Activated naive CD8-positive, alpha-beta T cell treated with anti-CD3 and anti-CD28 coated beads, Interleukin-2, amount 10 ng/mL, durations not matched to agents 7 days and 5 days (primary cell): Measurements from ENCODE around the gene TAF12. TPM values are rescaled to one million over a fixed set of nuclear protein-coding genes. Genes with fewer than 3 reads are reported as not detected.
"Not testable (repeated sequence)": the region's sequence is repeated elsewhere in the genome, so short reads cannot be mapped to it uniquely, and the experiment has no call there.

Experiments used
- ATAC-seq: fragments of 150-1000 bp; cut with Tn5 transposase; one replicate; pipeline ENCODE4 v1.10.0; 2021; ENCODE audit warnings: low read depth, moderate library complexity
- POLR2A ChIA-PET: fragments of 350-600 bp; sonication (Branson Sonifier 250); formaldehyde crosslinking; loops from one replicate; lab custom pipeline; 2021; ENCODE audit warnings: antibody characterized with exemption; lab: Charles Lee
- DNase-seq: peaks from one replicate; pipeline ENCODE4 v3.0.0; 2021
- H3K27ac Mint-ChIP-seq: one replicate; pipeline ENCODE4 v1.8.0; 2022; ENCODE audit warnings: mild to moderate bottlenecking, mixed read lengths
- H3K27me3 Mint-ChIP-seq: one replicate; pipeline ENCODE4 v1.8.0; 2022; ENCODE audit warnings: mild to moderate bottlenecking, moderate library complexity, mixed read lengths
- H3K36me3 Mint-ChIP-seq: one replicate; pipeline ENCODE4 v1.8.0; 2021; ENCODE audit warnings: mild to moderate bottlenecking, mixed read lengths
- H3K4me1 Mint-ChIP-seq: one replicate; pipeline ENCODE4 v1.8.0; 2021; ENCODE audit warnings: mixed read lengths
- H3K4me3 Mint-ChIP-seq: one replicate; pipeline ENCODE4 v1.8.0; 2022; ENCODE audit warnings: mild to moderate bottlenecking, moderate library complexity, mixed read lengths
- H3K9me3 Mint-ChIP-seq: one replicate; pipeline ENCODE4 v1.8.0; 2021; ENCODE audit warnings: mixed read lengths
- total RNA-seq, 2 experiments: library from RNA; stranded (reverse); gene quantifications; one replicate each; pipeline ENCODE4 v1.2.3, GENCODE V29; 2021

TAF12 gene
- total RNA-seq, 2 experiments from 2014 or later, result 29.9 to 30.5 TPM

GRCh38 chr1:28572891-28573290 is 70.0 kb downstream of the TAF12 start:
- not testable (repeated sequence) for DNase-seq, H3K9me3 Mint-ChIP-seq, H3K4me1 Mint-ChIP-seq, H3K27ac Mint-ChIP-seq, H3K27me3 Mint-ChIP-seq, ATAC-seq, H3K4me3 Mint-ChIP-seq
- peaks cover 21% of the 10 kb centered on the region for H3K36me3 Mint-ChIP-seq
- POLR2A ChIA-PET, result interaction anchor here (3.4 kb wide), 1 partner anchor 9 kb away, joined by 18 read pairs; no protein-coding TSS in a partner anchor

DNA sequence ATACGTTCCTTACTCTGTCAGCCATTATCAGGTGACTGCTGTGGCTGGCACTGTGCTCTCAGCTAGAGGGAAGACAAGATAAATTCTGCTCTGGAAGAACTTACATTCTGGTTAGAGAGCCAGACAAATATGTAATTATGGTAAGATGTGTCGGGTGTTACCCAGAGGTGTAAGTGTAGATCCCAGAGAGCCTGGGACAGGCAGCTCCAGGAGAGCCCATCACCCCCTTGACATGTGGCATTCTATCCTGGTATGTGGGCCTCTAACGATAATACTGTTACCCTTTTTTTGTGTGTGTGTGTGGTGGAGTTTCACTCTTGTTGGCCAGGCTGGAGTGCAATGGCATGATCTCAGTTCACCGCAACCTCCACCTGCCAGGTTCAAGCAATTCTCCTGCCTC is 71.0 kb downstream of the TAF12 start:
- POLR2A ChIA-PET, result interaction anchor here (0.6 to 3.4 kb wide), 2 partner anchors 10 to 76 kb away, joined by 5 to 18 read pairs; partner anchors contain the start of gene RNU11
- Mint-ChIP-seq H3K27me3 (no peaks in the 10 kb centered on the region), H3K4me1 (peaks cover 2% of the 10 kb centered on the region), H3K9me3 (no peaks in the 10 kb centered on the region), H3K36me3 (peaks cover 18% of the 10 kb centered on the region), H3K4me3 (no peak overlapping the region), H3K27ac (no peak overlapping the region)
- ATAC-seq (no peak), DNase-seq (no peak)

DNA sequence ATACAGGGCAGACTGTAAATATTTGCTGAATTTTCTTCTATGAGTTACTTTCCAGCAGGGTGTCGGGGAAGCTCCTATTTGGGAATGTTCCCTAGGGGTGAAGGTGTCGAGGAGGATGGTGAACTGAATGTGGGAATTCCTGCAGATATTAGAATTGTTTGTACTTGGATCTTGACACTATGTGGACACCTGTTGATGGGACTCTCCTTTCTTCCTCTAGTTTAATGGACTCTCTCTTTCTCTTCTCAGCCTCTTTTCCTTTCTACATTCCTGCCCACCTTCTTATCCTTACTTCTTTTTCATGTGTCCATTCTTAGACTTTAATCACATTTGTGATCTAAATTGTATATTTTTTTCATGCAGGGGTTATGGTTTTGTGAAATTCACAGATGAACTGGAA is 75.9 kb downstream of the TAF12 start:
- Mint-ChIP-seq H3K27me3 (no peaks in the 10 kb centered on the region), H3K4me1 (peaks cover 2% of the 10 kb centered on the region), H3K9me3 (no peaks in the 10 kb centered on the region), H3K4me3 (no peak overlapping the region), H3K27ac (no peak overlapping the region), H3K36me3 (peaks cover 18% of the 10 kb centered on the region)
- POLR2A ChIA-PET, result no interaction called here
- no peak for DNase-seq
- ATAC-seq, result no peak

DNA sequence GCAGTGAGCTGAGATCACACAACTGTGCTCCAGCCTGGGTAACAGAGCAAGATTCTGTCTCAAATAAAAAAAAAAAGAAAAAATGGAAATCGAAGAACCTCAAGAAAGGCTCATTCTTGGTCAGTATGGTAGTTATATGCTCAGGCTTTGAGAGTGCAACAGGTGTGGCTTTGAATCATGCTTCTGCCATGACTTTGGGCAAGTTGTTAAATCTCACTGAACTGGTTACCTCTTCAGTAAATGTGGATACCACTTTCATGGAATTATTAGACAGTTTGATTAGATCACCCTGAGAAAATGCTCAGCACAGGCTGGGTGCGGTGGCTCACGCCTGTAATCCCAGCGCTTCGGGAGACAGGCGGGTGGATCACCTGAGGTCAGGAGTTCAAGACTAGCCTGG is 77.1 kb downstream of the TAF12 start:
- ATAC-seq (no peak), DNase-seq (no peak)
- no peak overlapping the region for H3K4me3 Mint-ChIP-seq
- POLR2A ChIA-PET, result interaction anchor here (0.7 kb wide), 1 partner anchor 49 kb away, joined by 4 read pairs; no protein-coding TSS in a partner anchor
- H3K9me3 Mint-ChIP-seq, result no peaks in the 10 kb centered on the region
- H3K27ac Mint-ChIP-seq, result no peak overlapping the region
- H3K36me3 Mint-ChIP-seq, result peaks cover 21% of the 10 kb centered on the region
- no peaks in the 10 kb centered on the region for H3K4me1 Mint-ChIP-seq
- H3K27me3 Mint-ChIP-seq, result no peaks in the 10 kb centered on the region

GRCh38 chr1:28565040-28565439 is 77.8 kb downstream of the TAF12 start:
- DNase-seq (no peak), ATAC-seq (no peak)
- POLR2A ChIA-PET, result interaction anchor here (0.7 to 1.0 kb wide), 3 partner anchors 17 to 317 kb away, joined by 3 to 4 read pairs (median 4); no protein-coding TSS in a partner anchor
- H3K27ac Mint-ChIP-seq, result no peak overlapping the region
- H3K4me3 Mint-ChIP-seq, result no peak overlapping the region
- H3K4me1 Mint-ChIP-seq, result no peaks in the 10 kb centered on the region
- no peaks in the 10 kb centered on the region for H3K27me3 Mint-ChIP-seq
- H3K36me3 Mint-ChIP-seq, result peaks cover 27% of the 10 kb centered on the region
- no peaks in the 10 kb centered on the region for H3K9me3 Mint-ChIP-seq

- Mint-ChIP-seq H3K27ac (no peak overlapping the region), H3K9me3 (no peaks in the 10 kb centered on the region), H3K4me1 (no peaks in the 10 kb centered on the region), H3K4me3 (no peak overlapping the region), H3K27me3 (no peaks in the 10 kb centered on the region), H3K36me3 (peaks cover 30% of the 10 kb centered on the region)
- DNase-seq, result no peak
- POLR2A ChIA-PET, result interaction anchor here (1.0 kb wide), 2 partner anchors 17 kb away, joined by 3 read pairs; no protein-coding TSS in a partner anchor
- no peak for ATAC-seq
Measured at GRCh38 chr1:28564310-28564709, 78.6 kb downstream of the TAF12 start.

DNA sequence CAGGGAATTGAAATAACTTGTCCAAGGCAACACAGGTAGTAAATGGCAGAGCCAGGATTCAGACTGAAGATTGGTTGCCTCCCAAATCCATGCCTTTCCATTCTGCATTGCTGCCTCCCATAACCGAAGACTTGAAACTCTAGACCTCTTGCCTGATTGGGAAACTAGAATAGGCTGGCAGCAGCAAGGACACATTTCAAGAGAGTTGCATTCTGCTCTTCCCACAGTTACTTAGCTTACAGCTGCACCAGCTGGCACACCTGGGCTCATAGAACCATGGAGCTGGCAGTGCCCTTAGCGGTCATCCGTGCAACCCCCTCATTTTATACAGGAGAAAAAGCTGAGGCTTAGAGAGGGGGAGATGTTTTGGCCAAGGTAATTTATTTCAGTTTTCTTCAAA is 82.0 kb downstream of the TAF12 start:
- H3K36me3 Mint-ChIP-seq, result peaks cover 30% of the 10 kb centered on the region

More for the DNA sequence above, 82.0 kb downstream of the TAF12 start:
- DNase-seq (no peak), ATAC-seq (no peak)
- Mint-ChIP-seq H3K4me1 (peaks cover 1% of the 10 kb centered on the region), H3K4me3 (no peak overlapping the region), H3K9me3 (no peaks in the 10 kb centered on the region), H3K27ac (no peak overlapping the region), H3K27me3 (no peaks in the 10 kb centered on the region)
- POLR2A ChIA-PET, result interaction anchor here (1.9 kb wide), 1 partner anchor 21 kb away, joined by 10 read pairs; no protein-coding TSS in a partner anchor

Other genes with a start within 250 kb of the TAF12 start
- 10 to 100 TPM; 46.2 to 51.7 TPM for gene RCC1, start 137.0 kb downstream of the TAF12 start, total RNA-seq
- 10 to 100 TPM; 54.2 to 58.9 TPM for gene TRNAU1AP, start 90.0 kb downstream of the TAF12 start, total RNA-seq
- under 1 TPM; 0.50 to 0.79 TPM for gene RAB42, start 50.8 kb downstream of the TAF12 start, total RNA-seq
- gene RNU11, start 5.5 kb upstream of the TAF12 start, total RNA-seq, result not detected
- gene GMEB1, start 25.7 kb upstream of the TAF12 start, total RNA-seq, result 10 to 100 TPM; 31.7 to 32.7 TPM
- 10 to 100 TPM; 62.5 to 70.2 TPM for gene YTHDF2, start 93.9 kb upstream of the TAF12 start, total RNA-seq
- not detected for gene OPRD1, start 169.1 kb upstream of the TAF12 start, total RNA-seq